Neural cell (in vitro differentiated cells): ENCODE data around the gene HEG1. TPM values are rescaled to one million over a fixed set of nuclear protein-coding genes. Genes with fewer than 3 reads are reported as not detected.
"Not testable (repeated sequence)": the region's sequence is repeated elsewhere in the genome, so short reads cannot be mapped to it uniquely, and the experiment has no call there.

ENCODE experiments used
- H2AFZ ChIP-seq: fragments of 200-600, 300-800 bp; sonication (generic), shearing (Covaris generic); 2 replicates; pipeline ENCODE4 v1.6.0; 2014; ENCODE audit warnings: low read depth, mild to moderate bottlenecking, antibody characterized with exemption, low read length, moderate library complexity
- H3F3A ChIP-seq: fragments of 200-600 bp; shearing (Covaris generic); 2 replicates; pipeline ENCODE4 v1.6.1; 2016; ENCODE audit warnings: mild to moderate bottlenecking, moderate library complexity, mixed read lengths, antibody characterized with exemption, low read length; ENCODE audit not compliant: insufficient read depth, poor library complexity, severe bottlenecking
- H3K27ac ChIP-seq: fragments of 200-600, 300-800 bp; sonication (generic), shearing (Covaris generic); 2 replicates; pipeline ENCODE4 v1.5.1; 2014; ENCODE audit warnings: mild to moderate bottlenecking, low read length, moderate library complexity
- H3K27me3 ChIP-seq: fragments of 300-800, 200-600 bp; sonication (generic), shearing (Covaris generic); 2 replicates; pipeline ENCODE4 v1.6.0; 2014; ENCODE audit warnings: mild to moderate bottlenecking, low read depth, low read length, moderate library complexity; ENCODE audit not compliant: insufficient read depth
- H3K36me3 ChIP-seq: fragments of 300-800, 200-600 bp; sonication (generic), shearing (Covaris generic); 2 replicates; pipeline ENCODE4 v1.5.1; 2014; ENCODE audit warnings: mild to moderate bottlenecking, antibody characterized with exemption, low read length, moderate library complexity; ENCODE audit not compliant: insufficient read depth
- H3K4me2 ChIP-seq: fragments of 300-800, 200-600 bp; sonication (generic), shearing (Covaris generic); 2 replicates; pipeline ENCODE4 v1.6.0; 2014; ENCODE audit warnings: mild to moderate bottlenecking, low read length
- H3K4me3 ChIP-seq: fragments of 300-800, 200-600 bp; sonication (generic), shearing (Covaris generic); 2 replicates; pipeline ENCODE4 v1.5.1; 2014; ENCODE audit warnings: mild to moderate bottlenecking, low read length, moderate library complexity
- H3K79me2 ChIP-seq: fragments of 200-600 bp; shearing (Covaris generic); replicated peaks from 2 replicates; pipeline ENCODE4 v1.6.0; 2014; ENCODE audit warnings: mild to moderate bottlenecking, low read length, moderate library complexity; ENCODE audit not compliant: insufficient read depth
- H3K9ac ChIP-seq: fragments of 300-800, 200-600 bp; sonication (generic), shearing (Covaris generic); 2 replicates; pipeline ENCODE4 v1.6.1; 2016; ENCODE audit warnings: mild to moderate bottlenecking, low read length, mixed read lengths
- H3K9me2 ChIP-seq: fragments of 200-600 bp; shearing (Covaris generic); 2 replicates; pipeline ENCODE4 v1.6.1; 2016; ENCODE audit warnings: mild to moderate bottlenecking, low read length, mixed read lengths; ENCODE audit not compliant: insufficient read depth
- H3K9me3 ChIP-seq: fragments of 200-600, 300-800 bp; sonication (generic), shearing (Covaris generic); 2 replicates; pipeline ENCODE4 v1.6.1; 2016; ENCODE audit warnings: mild to moderate bottlenecking, mixed run types, low read length, moderate library complexity, mixed read lengths
- H4K20me1 ChIP-seq: fragments of 200-600 bp; shearing (Covaris generic); 2 replicates; pipeline ENCODE4 v1.6.1; 2016; ENCODE audit warnings: mild to moderate bottlenecking, mixed run types; ENCODE audit not compliant: insufficient read depth
- CTCF ChIP-seq: fragments of 450-650 bp; IDR thresholded peaks from 2 replicates; pipeline ENCODE4 v1.5.1; 2014; ENCODE audit warnings: antibody characterized with exemption, mild to moderate bottlenecking, moderate library complexity; ENCODE audit not compliant: poor library complexity, severe bottlenecking
- EP300 ChIP-seq: fragments of 450-650 bp; conservative IDR thresholded peaks from 2 replicates; pipeline ENCODE4 v1.6.1; 2014; ENCODE audit warnings: antibody characterized with exemption, mild to moderate bottlenecking, moderate library complexity; ENCODE audit not compliant: poor library complexity, severe bottlenecking
- EZH2 ChIP-seq: fragments of 200-600, 300-800 bp; shearing (Covaris generic), sonication (generic); IDR thresholded peaks from 2 replicates; pipeline ENCODE4 v1.6.1; 2014; ENCODE audit warnings: antibody characterized with exemption, low read length, borderline replicate concordance, mild to moderate bottlenecking; ENCODE audit not compliant: insufficient read depth, poor library complexity, severe bottlenecking
- MXI1 ChIP-seq: fragments of 450-650 bp; conservative IDR thresholded peaks from 2 replicates; pipeline ENCODE4 v1.6.1; 2014; ENCODE audit warnings: antibody characterized with exemption, mild to moderate bottlenecking; ENCODE audit not compliant: poor library complexity, severe bottlenecking
- POLR2AphosphoS5 ChIP-seq: IDR thresholded peaks from 2 replicates; pipeline ENCODE4 v1.6.1; 2012
- RAD21 ChIP-seq: fragments of 450-650 bp; conservative IDR thresholded peaks from 2 replicates; pipeline ENCODE4 v1.6.1; 2014; ENCODE audit warnings: antibody characterized with exemption, mild to moderate bottlenecking, moderate library complexity
- REST ChIP-seq: IDR thresholded peaks from 2 replicates; pipeline ENCODE4 v1.6.1; 2012; ENCODE audit warnings: borderline replicate concordance
- SMC3 ChIP-seq: fragments of 450-650 bp; conservative IDR thresholded peaks from 2 replicates; pipeline ENCODE4 v1.6.1; 2014; ENCODE audit warnings: antibody characterized with exemption, mild to moderate bottlenecking, moderate library complexity; ENCODE audit not compliant: poor library complexity
- TAF1 ChIP-seq: IDR thresholded peaks from 2 replicates; pipeline ENCODE4 v1.6.1; 2012; ENCODE audit warnings: low read depth
- polyA plus RNA-seq: library from polyadenylated mRNA; depleted of rRNA; stranded (reverse); fragments of >200 nt; gene quantifications from 2 replicates; pipeline ENCODE4 v1.2.3, GENCODE V29; 2014

Gene HEG1
- polyA plus RNA-seq, 1 donor from 2014 or later = 0.48 TPM

- not testable (repeated sequence) for H3K9me3 ChIP-seq, H3K27ac ChIP-seq, H3K9ac ChIP-seq, H3K36me3 ChIP-seq, H3K9me2 ChIP-seq, H3K4me2 ChIP-seq, H3K4me3 ChIP-seq, H3K79me2 ChIP-seq, H3K27me3 ChIP-seq, H3F3A ChIP-seq, H2AFZ ChIP-seq, H4K20me1 ChIP-seq
These were observed 97.8 kb downstream of the HEG1 start for GRCh38 chr3:124957951-124958350.

DNA sequence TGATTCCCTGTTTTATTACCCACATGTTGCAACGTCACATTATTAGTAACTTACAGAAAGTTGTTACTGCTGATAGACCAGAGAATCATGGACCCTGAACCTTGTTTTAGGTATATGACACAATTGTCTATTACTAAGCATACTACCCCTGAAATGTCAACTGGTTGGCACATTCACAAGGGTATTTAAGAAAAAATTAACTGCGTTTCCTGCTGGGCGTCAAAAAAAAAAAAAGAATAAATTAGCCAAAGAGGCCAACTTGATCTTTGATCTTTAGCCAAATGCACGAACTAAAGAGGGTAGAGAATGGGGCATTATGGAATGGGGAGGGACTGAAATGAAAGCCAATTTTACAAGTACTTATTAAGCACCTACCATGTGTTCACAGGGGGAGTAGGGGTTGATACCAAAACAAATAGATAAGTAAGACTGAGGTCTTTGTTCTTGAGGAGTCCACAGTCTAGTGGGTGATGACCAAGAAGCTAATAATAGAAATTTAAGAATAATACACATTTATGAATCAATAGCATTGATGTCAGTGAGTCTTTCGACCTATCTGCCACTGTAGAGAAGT, 103.4 kb downstream of the HEG1 start:
- no peaks in the 10 kb centered on the region for H3F3A ChIP-seq
- no peaks in the 10 kb centered on the region for H3K36me3 ChIP-seq
- no peak overlapping the region for H3K4me3 ChIP-seq
- no peak overlapping the region for H2AFZ ChIP-seq
- H3K27me3 ChIP-seq = no peaks in the 10 kb centered on the region
- no peak overlapping the region for H3K9ac ChIP-seq
- no peak for TF ChIP-seq MXI1
- TF ChIP-seq RAD21 = no peak
- no peak for TF ChIP-seq REST
- no peak for TF ChIP-seq CTCF
- no peak for TF ChIP-seq EZH2
- no peak for TF ChIP-seq SMC3
- no peak for TF ChIP-seq POLR2AphosphoS5
- TF ChIP-seq TAF1 = no peak
- TF ChIP-seq EP300 = no peak
- no peaks in the 10 kb centered on the region for H4K20me1 ChIP-seq
- H3K4me2 ChIP-seq = no peak overlapping the region
- H3K9me3 ChIP-seq = no peaks in the 10 kb centered on the region
- H3K9me2 ChIP-seq = no peaks in the 10 kb centered on the region
- H3K79me2 ChIP-seq = no peaks in the 10 kb centered on the region
- no peak overlapping the region for H3K27ac ChIP-seq
